Epithelial cell of proximal tubule (primary cell): ENCODE data around the gene OR56A5. TPM values are rescaled to one million over a fixed set of nuclear protein-coding genes. Genes with fewer than 3 reads are reported as not detected.

Experiments
- DNase-seq: peaks from one replicate; pipeline ENCODE4 v3.0.0-alpha.2; 2011; ENCODE audit warnings: low read depth
- H3K4me3 ChIP-seq: 2 replicates; pipeline ENCODE4 v1.5.1; 2011; ENCODE audit warnings: low read depth, mild to moderate bottlenecking, low read length
- total RNA-seq: library from RNA; depleted of rRNA; stranded (reverse); fragments of >200 nt; gene quantifications from 2 replicates; pipeline ENCODE4 v1.2.3, GENCODE V29; 2015
- TF ChIP-seq, protein P1 (sequence below): conservative IDR thresholded peaks from 2 replicates; pipeline ENCODE4 v1.5.1; 2012; ENCODE audit warnings: low read depth, mild to moderate bottlenecking, low read length

The OR56A5 gene
- total RNA-seq, 1 donor from 2014 or later = not detected

DNA sequence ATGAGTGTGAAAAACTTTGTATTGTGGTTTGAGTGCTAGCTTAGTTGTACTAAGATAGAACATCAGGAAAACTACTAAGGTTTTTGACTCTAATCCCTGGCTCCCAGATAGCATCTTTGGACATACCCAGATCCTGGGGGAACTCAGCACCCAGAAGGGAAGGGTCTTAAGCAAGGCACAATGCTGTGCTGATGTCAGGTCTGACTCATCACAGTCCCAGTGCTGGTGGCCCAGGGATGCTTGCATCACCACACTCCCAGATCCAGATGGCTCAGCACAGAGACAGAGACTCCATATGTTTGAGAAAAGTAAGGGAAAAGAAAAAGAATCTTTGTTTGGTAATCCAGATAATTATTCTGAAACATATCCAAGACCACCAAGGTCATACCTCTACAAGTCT is 44.5 kb downstream of the OR56A5 start:
- no peak for DNase-seq
- H3K4me3 ChIP-seq = no peak overlapping the region
- TF ChIP-seq, protein P1, sequence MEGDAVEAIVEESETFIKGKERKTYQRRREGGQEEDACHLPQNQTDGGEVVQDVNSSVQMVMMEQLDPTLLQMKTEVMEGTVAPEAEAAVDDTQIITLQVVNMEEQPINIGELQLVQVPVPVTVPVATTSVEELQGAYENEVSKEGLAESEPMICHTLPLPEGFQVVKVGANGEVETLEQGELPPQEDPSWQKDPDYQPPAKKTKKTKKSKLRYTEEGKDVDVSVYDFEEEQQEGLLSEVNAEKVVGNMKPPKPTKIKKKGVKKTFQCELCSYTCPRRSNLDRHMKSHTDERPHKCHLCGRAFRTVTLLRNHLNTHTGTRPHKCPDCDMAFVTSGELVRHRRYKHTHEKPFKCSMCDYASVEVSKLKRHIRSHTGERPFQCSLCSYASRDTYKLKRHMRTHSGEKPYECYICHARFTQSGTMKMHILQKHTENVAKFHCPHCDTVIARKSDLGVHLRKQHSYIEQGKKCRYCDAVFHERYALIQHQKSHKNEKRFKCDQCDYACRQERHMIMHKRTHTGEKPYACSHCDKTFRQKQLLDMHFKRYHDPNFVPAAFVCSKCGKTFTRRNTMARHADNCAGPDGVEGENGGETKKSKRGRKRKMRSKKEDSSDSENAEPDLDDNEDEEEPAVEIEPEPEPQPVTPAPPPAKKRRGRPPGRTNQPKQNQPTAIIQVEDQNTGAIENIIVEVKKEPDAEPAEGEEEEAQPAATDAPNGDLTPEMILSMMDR = no peak

DNA sequence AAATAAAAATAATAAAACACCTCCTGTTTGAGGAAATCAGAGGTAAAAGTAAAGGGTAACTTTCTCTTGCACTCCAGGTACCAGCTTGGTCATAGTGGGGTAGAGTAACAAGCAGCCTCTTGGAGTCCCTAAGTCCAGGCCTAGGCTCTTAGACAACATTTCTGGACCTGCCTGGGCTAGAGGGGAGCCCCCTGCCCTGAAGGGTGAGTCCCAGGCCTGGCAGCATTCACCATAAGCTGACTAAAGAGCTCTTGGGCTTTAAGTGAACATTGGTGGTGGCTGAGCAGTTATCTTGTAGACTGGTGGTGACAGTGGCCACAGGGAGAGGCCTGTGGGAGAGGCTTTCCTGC is 44.9 kb downstream of the OR56A5 start:
- H3K4me3 ChIP-seq = no peak overlapping the region
- TF ChIP-seq, protein P1 = no peak
- no peak for DNase-seq

DNA sequence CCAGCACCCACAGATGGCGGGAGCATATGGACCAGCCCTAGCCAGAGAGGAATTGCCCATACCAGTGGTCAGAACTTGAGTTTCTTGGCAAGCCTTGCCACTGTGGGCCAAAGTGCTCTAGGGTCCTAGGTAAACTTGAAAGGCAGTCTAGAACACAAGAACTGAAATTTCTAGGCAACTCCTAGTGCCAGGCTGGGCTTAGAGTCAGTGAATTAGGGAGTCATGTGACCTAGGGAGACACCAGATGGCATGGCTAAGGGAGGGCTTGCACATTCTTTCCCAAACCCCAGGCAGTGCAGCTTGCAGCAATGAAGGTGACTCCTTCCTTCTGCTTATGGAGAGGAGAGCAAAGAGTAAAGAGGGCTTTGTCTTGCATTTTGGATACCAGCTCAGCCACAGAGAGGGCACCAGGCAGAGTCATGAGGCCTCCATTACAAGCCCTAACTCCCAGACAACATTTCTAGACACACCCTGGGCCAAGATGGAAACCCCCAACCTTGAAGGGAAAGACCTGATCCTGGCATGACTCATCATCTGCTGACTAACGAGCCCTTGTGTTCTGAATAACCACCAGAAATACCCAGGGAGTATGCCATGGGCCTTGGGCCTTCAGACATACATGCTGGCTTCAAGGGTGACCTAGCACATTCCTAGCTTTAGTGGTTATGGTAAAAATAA is 45.4 kb downstream of the OR56A5 start:
- H3K4me3 ChIP-seq = no peak overlapping the region
- peak; percentile 66 for DNase-seq
- TF ChIP-seq, protein P1 = no peak

Other genes starting within 250 kb of the OR56A5 start
- gene OR56B1, start 232.0 kb downstream of the OR56A5 start, total RNA-seq = not detected in 2 replicates
- not detected in 2 replicates for gene OR52N4, start 214.3 kb downstream of the OR56A5 start, total RNA-seq
- not detected in 2 replicates for gene OR52N5, start 185.1 kb downstream of the OR56A5 start, total RNA-seq
- gene OR52N1, start 177.2 kb downstream of the OR56A5 start, total RNA-seq = not detected in 2 replicates
- gene OR52N2, start 159.6 kb downstream of the OR56A5 start, total RNA-seq = not detected in 2 replicates
- gene OR52E6, start 126.6 kb downstream of the OR56A5 start, total RNA-seq = not detected in 2 replicates
- gene OR52E8, start 110.8 kb downstream of the OR56A5 start, total RNA-seq = not detected in 2 replicates
- not detected in 2 replicates for gene OR52E4, start 87.9 kb downstream of the OR56A5 start, total RNA-seq
- not detected in 2 replicates for gene OR52E5, start 75.3 kb downstream of the OR56A5 start, total RNA-seq
- gene OR56A3, start 26.2 kb downstream of the OR56A5 start, total RNA-seq = not detected in 2 replicates
- not detected in 2 replicates for gene OR52L1, start 18.5 kb upstream of the OR56A5 start, total RNA-seq
- gene OR56A4, start 38.5 kb upstream of the OR56A5 start, total RNA-seq = not detected in 2 replicates
- not detected in 2 replicates for gene OR56A1, start 62.3 kb upstream of the OR56A5 start, total RNA-seq
- gene OR56B4, start 139.2 kb upstream of the OR56A5 start, total RNA-seq = not detected in 2 replicates
- gene OR52B2, start 201.8 kb upstream of the OR56A5 start, total RNA-seq = not detected in 2 replicates
- not detected in 2 replicates for gene OR52W1, start 230.7 kb upstream of the OR56A5 start, total RNA-seq
- not detected in 2 replicates for gene C11orf42, start 237.1 kb upstream of the OR56A5 start, total RNA-seq